Lung microvascular endothelial cell (primary cell): ENCODE results near the gene UBAP1. TPM values are rescaled to one million over a fixed set of nuclear protein-coding genes. Genes with fewer than 3 reads are reported as not detected.
"Not testable (repeated sequence)": the region's sequence is repeated elsewhere in the genome, so short reads cannot be mapped to it uniquely, and the experiment has no call there.

Experiments used
- DNase-seq, 2 donors: peaks; one replicate each; pipeline versions ENCODE4 v3.0.0 to v3.0.0-alpha.2; 2010; ENCODE audit warnings: low read depth in 2 of 2
- total RNA-seq: library from RNA; depleted of rRNA; stranded (reverse); fragments of >200 nt; gene quantifications from 2 replicates; pipeline ENCODE4 v1.2.1, GENCODE V29; 2014

UBAP1 gene
- total RNA-seq, 1 donor from 2014 or later: 20.2 TPM

DNA sequence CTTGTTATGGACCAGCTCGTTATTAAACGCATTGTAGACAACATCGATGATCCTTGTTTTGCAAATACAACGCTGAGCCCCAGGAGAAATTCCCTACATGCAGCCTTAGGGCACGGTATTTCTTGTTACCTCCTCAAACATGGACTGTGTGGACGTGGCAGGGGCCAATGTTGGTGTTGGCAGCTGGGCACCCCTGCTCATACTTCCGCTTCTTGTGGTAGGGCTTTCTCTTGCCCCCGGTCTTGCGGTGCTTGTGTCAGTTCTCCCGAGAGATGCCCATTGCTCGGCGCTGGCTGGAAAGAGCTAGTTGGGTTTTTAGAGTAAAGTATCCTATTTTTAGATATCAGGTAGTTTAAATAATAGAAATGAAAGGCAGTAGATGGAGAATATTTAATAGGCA is 45.5 kb downstream of the UBAP1 start:
- DNase-seq: no peak

DNA sequence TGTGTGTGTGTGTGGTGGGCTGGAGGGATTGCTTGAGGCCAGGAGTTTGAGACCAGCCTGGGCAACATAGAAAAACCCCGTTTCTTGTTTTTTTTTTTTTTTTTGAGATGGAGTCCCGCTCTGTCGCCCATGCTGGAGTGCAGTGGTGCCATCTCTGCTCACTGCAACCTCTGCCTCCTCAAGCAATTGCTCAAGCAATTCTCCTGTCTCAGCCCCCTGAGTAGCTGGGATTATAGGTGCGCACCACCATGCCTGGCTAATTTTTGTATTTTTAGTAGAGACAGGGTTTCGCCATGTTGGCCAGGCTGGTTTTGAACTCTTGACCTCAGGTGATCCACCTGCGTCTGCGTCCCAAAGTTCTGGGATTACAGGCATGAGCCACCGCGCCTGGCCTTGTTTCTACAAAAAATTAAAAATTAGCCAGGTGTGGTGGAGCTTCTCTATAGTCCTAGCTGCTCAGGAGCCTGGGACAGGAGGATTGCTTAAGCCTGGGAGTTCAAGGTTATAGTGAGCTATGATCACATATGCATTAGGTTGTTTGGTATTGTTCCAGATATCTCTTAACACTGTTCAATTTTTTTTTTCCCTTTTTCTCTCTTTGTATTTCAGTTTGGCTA is 47.4 kb downstream of the UBAP1 start:
- not testable (repeated sequence) for DNase-seq

GRCh38 chr9:34227445-34227844 is 48.6 kb downstream of the UBAP1 start:
- DNase-seq: no peak

- DNase-seq: no peak
These were observed 51.7 kb downstream of the UBAP1 start for GRCh38 chr9:34230556-34230955.

GRCh38 chr9:34232201-34232600 is 53.4 kb downstream of the UBAP1 start:
- DNase-seq: no peak

DNA sequence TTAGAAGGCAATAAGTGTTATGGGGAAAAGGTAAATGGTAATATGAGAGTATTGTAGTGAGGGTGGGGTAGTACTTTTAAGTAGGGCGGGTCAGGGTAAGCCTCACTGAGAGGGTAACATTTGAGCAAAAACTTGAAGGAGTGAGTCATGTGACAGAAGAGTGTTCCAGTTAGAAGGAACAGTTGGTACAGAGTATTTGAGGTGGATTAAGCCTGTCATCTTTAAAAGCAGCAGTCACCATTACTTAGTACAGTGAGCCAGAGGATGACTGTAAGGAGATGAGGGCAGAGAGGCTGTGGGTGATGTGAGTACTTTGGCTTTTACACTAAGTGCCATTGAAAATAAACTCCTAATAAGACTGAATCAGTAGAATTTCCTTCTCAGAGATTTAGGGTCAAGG is 54.8 kb downstream of the UBAP1 start:
- no peak for DNase-seq

- DNase-seq: no peak
These were observed 59.0 kb downstream of the UBAP1 start for GRCh38 chr9:34237836-34238235.

- DNase-seq: peak; percentile 32 to 47
These were observed 61.2 kb downstream of the UBAP1 start for GRCh38 chr9:34240006-34240405.

DNA sequence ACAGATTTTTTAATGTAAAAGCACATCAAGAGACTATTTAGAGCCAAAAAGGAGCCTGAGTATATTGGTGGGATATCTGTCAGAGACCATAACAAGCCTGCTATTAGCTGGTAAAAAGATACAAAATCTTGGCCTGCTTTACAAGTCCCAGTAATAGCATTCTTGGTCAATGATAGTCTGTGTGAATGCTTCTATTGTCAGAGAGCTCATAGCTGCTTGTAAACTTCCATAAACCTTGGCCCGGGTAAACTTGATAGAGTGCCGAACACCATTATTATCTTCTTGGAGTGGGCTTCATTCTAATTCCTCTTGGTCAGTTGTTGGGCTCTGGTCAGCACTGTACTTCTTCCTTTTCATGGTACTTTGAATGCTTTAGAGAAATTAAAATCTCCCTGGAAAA is 64.0 kb downstream of the UBAP1 start:
- no peak for DNase-seq

DNA sequence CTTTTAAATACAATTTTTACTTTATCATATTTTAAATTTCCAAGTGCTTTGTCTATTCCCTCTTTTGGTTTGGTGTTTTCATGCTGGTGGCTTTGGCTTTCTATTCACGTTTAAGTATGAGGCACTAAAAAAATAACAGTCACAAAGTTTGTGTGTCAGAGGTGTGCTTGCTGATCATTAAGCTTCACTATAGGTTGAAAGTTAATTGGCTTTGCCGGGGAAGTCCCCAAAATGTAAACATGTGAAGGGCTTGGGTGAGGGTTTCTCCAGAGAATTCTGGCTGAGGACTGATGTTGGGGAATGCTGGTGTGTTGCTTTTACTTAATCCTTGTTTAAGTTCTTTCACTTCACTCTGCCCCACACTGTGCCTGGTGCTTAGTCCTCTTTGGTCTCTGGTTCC is 66.4 kb downstream of the UBAP1 start:
- DNase-seq: not testable (repeated sequence)

GRCh38 chr9:34246453-34246852 is 67.6 kb downstream of the UBAP1 start:
- no peak for DNase-seq

DNA sequence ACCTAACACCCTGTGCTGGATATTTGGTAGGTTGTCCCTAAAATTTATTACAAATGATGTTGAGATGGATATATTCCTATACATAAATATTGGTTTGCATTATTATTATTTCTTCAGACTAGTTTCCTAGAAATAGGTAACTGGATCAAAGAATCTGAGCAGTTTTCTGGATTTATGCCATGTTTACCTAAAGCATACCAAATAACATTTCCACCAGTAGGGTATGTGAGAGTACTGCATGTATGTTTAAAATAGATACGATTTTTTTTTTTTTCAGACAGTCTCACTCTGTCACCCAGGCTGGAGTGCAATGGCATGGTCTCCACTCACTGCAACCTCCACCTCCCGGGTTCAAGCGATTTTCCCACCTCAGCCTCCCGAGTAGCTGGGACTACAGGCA is 68.9 kb downstream of the UBAP1 start:
- not testable (repeated sequence) for DNase-seq

- DNase-seq: no peak
These were observed 70.4 kb downstream of the UBAP1 start for GRCh38 chr9:34249274-34249673.

DNA sequence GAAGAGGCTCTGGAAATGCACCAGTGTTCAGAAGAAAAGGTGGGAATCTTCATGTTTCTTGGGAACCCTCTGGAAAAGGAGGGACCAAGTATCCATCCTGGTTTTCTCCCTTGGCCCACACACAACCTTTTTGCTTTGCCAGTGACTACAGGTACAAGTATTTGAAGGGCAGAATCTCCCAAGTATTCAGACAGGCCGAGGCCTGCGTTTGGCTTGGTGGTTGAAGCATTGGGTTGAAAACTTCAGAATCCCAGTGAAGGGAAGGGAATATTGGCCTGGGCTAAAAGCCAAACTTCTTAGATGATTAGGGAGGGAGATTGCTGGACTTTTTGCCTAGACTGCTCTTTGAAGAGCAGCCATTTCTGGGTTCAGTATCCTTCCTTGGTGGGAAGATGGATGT is 71.9 kb downstream of the UBAP1 start:
- no peak for DNase-seq

DNA sequence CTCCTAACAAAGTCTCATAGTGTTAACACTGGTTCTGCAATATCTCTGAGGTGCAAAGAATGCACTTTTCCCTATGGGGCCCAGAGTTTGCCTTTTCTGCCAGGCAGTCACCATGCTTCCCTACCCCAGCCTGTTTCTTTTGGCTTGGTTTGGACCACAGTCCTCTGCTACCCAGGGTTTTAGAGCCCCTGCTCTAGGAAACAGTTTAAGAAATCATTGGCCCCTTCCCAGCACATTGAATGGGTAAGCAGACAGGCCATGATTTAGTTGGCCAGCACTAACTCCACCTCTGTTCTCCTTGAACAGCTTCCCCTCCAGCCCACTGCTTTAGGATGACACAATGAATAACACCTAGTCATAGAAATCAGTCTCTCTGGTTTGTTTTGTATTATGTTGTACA is 73.2 kb downstream of the UBAP1 start:
- no peak for DNase-seq

DNA sequence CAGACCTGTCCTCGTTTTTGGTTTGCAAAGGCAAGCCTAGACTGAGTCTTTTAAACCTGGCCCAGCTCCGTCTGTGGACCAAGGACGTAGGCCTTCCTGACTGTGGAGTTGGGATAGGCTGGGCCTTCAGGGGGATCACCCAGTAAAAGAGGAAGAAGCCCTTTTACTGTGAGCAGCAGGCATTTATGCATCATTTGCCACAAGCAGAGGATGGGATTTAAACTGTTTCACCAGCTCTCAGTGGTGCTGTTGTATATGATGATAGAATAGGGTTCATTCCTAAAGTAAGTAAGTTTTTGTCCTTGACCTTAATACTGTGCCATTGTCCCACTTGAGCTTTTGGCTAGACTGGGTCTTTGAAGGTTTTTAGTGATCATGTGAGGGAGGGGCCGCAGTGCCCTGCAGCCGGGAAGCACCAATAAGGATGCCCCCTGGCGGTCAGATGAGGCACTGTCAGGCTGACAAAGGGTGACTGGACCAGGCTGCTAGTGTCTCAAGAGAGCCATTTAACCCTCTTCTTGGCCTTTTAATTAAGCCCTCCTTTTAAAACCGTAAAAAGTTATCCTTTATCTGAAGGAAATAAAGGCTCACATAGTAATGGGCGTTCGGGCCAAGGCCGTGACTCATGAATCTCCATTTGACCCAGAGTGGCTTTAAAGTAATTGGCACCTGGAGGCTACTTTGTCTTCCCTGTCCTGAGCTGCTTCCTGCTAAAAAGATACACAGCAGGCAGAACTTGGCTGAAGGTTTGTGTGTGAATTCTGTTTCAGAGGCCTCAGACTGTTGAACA is 74.0 kb downstream of the UBAP1 start:
- peak; percentile 70 for DNase-seq

DNA sequence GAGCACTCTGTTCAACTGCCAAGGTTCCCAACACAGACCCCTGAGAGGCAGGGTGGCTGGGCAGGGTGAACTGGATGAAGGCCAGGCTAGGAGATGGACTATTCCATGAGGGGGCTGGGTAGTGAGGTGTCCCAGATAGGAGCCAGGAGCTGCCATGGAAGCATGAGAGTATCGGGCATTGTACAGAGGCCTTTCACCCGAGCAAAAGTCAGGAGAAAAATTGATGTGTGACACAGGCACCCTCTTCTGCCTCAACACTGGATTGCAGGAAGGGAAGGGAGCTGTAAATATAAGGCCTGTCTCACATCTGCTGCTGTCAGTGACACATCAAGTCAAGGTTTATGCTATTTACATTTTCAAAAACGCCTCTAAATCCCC is 74.6 kb downstream of the UBAP1 start:
- DNase-seq: peak; percentile 56 to 67

DNA sequence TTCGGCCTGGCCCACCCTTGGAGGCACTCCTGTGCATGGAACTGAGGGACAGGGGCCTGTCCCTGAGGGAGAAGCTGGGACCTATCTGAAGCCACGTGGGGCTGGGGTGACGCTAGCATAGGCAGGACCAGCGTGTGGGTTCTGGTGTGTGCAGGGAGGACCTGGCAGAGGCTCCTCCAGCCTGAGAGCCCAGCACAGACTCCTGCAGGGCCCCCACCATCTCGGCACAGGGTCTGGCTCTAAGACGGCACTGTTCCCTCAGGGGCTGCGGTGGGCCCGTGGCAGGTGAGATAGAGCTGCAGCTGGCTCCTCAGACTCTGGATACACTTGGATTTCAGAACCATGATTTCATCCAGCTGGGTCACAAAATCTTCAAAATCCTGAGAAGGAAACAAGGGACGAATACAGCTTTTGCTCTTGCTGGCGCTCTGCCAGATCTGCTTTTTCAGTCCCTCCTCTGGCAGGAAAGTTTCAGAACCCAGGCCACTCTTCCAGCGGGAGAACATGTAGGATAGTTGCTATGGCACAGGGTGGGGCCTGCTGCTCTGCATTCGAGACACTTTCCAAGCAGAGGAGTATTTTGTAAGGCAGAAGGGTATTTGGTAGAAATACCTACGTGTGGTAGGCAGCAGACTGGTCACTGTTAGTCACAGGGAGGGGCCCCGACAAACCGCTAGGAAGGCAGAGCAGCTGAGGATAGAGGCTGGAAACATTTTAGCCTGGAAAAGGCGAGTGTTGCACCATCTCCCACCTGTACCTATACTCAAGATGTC is 75.5 kb downstream of the UBAP1 start:
- peak in 1 of 2 donors; percentile 50 for DNase-seq

- peak in 1 of 2 donors; percentile 13 for DNase-seq
These were observed 76.4 kb downstream of the UBAP1 start for GRCh38 chr9:34254966-34255825.

GRCh38 chr9:34256104-34256503 is 77.3 kb downstream of the UBAP1 start:
- peak; percentile 41 to 46 for DNase-seq

DNA sequence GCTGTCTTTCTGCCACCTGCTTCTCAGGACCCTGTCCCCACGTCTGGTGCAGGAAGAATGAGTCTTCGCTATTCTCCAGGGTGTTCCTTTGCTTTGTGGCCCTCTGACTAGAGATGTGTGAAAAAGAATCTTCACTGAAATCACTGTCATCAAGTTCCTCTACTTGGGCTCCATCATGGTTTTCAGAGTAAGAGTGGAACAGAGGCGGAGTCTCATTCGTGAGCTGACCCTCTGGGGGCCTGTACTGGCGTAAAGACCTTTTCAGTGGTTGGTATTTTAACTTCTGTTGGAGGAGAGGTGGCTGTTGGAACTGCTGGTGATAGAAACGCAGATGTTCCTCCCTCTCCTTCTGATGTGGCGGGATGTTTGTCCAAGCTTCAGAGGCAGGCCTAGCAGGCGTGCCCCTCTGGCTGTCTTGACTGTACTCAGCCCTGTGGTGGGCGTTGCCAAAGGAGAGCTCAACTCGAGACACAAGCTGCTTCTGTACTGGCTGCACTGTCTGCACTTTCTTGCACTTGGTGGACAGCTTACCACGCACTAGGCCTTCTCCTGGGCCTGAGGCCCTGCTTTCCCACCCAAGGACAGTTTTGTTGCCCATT is 78.2 kb downstream of the UBAP1 start:
- no peak for DNase-seq
